GM19043 (cell line): ENCODE results near the gene PCP4L1.
A peak's percentile ranks its signal among the peaks of the same experiment; 100 is the strongest.
"Not testable (repeated sequence)": the region's sequence is repeated elsewhere in the genome, so short reads cannot be mapped to it uniquely, and the experiment has no call there.

Experiments used
- ATAC-seq: cut with Tn5 transposase; IDR thresholded peaks from one replicate; pipeline ENCODE4 v1.9.1; 2021; ENCODE audit warnings: low read depth; ENCODE audit not compliant: unreplicated experiment

Gene PCP4L1

GRCh38 chr1:161307892-161308638 is 49.5 kb downstream of the PCP4L1 start:
- ATAC-seq: no peak

- no peak for ATAC-seq
Observed at GRCh38 chr1:161309868-161310267, 51.3 kb downstream of the PCP4L1 start, which contains the start of gene MPZ. TSS of gene MPZ (minus strand) at chr1:161309968. CDS start at chr1:161309905, 63 bp downstream.

- no peak for ATAC-seq
Observed at GRCh38 chr1:161311595-161312181, 53.1 kb downstream of the PCP4L1 start.

GRCh38 chr1:161313554-161314200 is 55.1 kb downstream of the PCP4L1 start:
- no peak for ATAC-seq

- ATAC-seq: peak; percentile 99
Observed at GRCh38 chr1:161314201-161314981, 55.8 kb downstream of the PCP4L1 start, which contains the start of gene SDHC. TSS of gene SDHC (plus strand) at chr1:161314381. CDS start at chr1:161314406, 25 bp downstream.

- not testable (repeated sequence) for ATAC-seq
Observed at GRCh38 chr1:161315841-161316674, 57.5 kb downstream of the PCP4L1 start.

- ATAC-seq: no peak
Observed at GRCh38 chr1:161324020-161324419, 65.5 kb downstream of the PCP4L1 start.

- no peak for ATAC-seq
Observed at GRCh38 chr1:161330346-161330745, 71.8 kb downstream of the PCP4L1 start.

- no peak for ATAC-seq
Observed at GRCh38 chr1:161333166-161333565, 74.6 kb downstream of the PCP4L1 start.
